Hepatic stellate cell (primary cell): Measurements from ENCODE around the gene BCAN.
A peak's percentile ranks its signal among the peaks of the same experiment; 100 is the strongest.

ENCODE experiments used
- DNase-seq: peaks from one replicate; pipeline ENCODE4 v3.0.0; 2011; ENCODE audit warnings: low spot score

The BCAN gene

DNA sequence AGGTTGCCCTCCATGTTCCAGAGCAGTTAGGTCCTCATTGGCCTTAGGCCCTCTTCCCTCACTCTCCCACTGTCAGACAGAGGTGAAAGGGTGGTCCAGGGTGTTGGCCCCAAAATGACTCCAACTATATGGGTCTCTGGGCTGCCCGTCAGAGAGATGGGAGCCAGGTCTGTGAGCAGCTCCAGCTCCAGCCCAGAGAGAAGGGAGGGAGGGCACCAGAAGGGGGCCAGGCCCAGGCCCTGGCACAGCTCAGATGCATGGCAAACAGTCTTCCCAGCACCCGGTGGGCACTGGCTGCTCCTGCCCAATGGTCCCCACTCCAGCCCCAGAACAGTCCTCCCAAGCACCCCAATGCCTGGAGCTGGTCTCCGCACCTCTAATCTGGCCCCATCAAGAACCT lies 2.2 kb downstream of the BCAN start:
- DNase-seq, result no peak

DNA sequence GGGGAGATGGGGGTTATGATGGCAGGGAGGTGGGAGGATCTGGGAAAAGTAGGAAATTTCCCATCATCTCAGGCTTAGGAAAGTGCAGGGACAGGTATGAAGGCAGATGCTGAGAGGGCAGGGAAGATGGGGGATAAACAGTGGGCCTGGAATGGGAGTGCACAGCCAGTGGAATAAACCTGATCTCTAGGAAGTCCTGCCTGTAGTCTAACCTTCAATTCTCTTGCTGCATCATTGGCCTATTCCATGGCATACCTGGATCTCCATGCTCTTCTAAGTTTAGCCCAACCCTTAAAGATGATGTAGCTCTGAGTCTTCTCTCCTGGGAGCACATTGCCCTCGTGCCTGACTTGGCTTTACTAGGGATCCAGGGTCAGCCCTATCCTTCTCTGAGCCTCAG lies 2.7 kb downstream of the BCAN start:
- DNase-seq, result no peak

DNA sequence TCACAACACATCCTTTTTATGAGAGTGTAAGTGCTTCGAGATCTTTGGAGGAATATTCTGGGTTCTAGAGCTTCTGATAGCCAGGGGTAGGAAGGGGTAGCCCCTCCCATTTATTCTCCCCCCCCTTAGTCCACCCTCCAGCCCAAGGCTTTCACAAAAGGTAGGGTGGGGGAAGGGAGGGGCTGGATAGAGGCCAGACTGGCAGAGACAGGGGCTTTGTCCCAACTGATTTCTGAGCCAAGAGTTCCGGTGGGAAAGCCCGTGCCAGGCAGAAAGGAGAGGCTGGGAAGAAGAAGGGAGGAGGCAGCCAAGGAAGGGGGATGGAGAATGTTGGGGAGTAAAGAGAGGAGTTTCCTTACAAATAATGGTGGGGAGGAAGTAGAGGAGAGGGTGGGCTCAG lies 3.1 kb downstream of the BCAN start:
- no peak for DNase-seq

DNA sequence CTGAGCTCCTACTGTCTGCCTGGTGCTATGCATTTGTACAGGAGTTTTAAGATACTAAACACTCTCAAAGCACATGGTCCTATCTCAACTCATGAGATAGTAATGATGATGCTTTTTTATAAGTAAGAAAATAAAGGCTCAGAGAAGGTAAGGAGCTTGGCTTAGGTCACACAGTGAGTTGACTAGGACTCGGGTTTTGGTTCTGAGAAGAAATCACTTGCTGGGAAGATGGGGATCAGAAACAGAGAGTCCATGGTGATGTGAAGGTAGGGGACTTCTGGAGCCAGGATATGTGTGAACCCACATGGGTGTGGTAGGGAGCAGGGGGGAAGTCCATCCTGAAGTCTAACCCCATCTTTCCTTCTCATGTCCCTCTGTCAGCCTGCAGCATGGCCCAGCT lies 3.7 kb downstream of the BCAN start:
- no peak for DNase-seq

DNA sequence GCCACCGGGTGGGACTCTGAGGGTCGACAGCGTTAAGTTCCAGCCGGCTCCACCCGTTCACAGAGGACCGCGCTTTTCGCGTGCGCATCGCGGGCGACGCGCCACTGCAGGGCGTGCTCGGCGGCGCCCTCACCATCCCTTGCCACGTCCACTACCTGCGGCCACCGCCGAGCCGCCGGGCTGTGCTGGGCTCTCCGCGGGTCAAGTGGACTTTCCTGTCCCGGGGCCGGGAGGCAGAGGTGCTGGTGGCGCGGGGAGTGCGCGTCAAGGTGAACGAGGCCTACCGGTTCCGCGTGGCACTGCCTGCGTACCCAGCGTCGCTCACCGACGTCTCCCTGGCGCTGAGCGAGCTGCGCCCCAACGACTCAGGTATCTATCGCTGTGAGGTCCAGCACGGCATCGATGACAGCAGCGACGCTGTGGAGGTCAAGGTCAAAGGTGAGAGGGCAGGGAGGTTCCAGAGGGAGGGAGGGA lies 4.9 kb downstream of the BCAN start:
- no peak for DNase-seq

DNA sequence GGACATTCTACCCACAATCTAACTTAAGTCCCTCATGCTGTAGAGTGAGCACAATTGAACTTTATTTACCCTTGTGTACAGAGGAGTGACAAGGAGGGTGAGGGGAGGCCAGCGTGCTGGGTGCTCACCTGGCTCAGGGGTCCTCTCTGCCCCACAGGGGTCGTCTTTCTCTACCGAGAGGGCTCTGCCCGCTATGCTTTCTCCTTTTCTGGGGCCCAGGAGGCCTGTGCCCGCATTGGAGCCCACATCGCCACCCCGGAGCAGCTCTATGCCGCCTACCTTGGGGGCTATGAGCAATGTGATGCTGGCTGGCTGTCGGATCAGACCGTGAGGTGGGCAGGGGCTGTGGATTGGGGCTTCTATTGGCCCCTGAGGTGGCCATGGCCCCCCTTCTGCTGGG lies 5.4 kb downstream of the BCAN start:
- no peak for DNase-seq

DNA sequence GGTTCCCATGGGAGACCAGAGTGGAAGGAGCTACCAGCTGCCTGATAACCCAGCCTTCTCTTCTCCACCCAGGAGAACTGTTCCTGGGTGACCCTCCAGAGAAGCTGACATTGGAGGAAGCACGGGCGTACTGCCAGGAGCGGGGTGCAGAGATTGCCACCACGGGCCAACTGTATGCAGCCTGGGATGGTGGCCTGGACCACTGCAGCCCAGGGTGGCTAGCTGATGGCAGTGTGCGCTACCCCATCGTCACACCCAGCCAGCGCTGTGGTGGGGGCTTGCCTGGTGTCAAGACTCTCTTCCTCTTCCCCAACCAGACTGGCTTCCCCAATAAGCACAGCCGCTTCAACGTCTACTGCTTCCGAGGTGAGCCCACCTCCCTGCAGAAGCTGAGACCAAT lies 6.6 kb downstream of the BCAN start:
- no peak for DNase-seq

DNA sequence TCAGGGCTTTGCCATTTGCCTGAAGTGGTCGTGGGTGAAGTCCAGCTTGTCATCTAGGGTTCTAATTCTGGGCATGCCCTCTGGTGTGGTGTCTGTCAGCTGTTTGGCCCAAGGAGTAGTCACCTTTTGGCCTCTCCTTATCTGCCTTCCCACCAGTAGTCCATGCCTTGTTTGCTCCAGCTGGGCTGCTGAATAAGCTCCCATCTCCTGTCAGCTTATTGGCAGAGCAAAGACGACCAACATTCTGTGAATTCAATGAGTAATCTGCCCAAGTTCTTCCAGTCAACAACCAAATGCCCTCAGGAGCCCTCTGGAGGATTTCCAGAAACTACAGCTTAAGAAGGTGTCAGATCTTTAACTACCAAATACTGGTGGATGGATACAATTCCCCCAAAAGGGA lies 7.0 kb downstream of the BCAN start:
- no peak for DNase-seq

DNA sequence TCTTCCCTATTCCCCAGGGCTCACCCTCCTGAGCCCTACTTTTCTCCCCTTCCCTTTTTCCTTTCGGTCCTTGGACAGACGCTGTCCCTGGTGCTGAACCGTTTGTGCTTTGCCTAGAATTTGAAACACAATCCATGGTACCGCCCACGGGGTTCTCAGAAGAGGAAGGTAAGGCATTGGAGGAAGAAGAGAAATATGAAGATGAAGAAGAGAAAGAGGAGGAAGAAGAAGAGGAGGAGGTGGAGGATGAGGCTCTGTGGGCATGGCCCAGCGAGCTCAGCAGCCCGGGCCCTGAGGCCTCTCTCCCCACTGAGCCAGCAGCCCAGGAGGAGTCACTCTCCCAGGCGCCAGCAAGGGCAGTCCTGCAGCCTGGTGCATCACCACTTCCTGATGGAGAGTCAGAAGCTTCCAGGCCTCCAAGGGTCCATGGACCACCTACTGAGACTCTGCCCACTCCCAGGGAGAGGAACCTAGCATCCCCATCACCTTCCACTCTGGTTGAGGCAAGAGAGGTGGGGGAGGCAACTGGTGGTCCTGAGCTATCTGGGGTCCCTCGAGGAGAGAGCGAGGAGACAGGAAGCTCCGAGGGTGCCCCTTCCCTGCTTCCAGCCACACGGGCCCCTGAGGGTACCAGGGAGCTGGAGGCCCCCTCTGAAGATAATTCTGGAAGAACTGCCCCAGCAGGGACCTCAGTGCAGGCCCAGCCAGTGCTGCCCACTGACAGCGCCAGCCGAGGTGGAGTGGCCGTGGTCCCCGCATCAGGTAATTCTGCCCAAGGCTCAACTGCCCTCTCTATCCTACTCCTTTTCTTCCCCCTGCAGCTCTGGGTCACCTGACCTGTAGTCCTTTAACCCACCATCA lies 10.4 kb downstream of the BCAN start:
- DNase-seq, result no peak

DNA sequence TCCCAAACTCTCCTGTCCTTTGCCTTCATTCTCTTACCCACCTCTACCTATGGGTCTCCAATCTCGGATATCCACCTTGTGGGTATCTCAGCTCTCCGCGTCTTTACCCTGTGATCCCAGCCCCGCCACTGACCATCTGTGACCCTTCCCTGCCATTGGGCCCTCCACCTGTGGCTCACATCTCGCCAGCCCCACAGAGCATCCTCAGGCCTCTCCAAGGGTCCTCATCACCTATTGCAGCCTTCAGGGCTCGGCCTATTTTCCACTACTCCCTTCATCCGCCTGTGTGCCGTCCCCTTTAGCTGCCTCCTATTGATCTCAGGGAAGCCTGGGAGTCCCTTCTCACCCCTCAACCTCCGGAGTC lies 11.1 kb downstream of the BCAN start:
- DNase-seq, result no peak

DNA sequence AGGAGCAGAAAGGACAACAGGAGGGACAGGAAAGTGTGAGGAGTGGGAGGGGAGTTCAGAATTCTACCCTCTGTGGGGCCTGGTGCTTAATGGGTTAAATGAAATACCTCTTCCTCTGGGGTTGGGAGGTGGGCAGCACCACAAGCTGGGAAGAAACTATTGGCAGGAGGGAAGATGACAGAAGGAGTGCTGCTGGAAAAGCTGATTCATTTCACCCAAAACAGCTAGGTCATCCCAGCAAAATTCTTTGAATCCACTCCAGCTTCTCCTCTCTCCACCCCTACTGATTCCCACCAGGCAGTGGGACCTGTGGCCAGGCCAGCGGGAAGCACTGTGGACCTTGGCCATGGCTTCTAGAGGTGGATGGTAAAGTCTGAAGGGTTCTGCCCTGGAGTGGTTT lies 12.8 kb downstream of the BCAN start:
- DNase-seq, result no peak

DNA sequence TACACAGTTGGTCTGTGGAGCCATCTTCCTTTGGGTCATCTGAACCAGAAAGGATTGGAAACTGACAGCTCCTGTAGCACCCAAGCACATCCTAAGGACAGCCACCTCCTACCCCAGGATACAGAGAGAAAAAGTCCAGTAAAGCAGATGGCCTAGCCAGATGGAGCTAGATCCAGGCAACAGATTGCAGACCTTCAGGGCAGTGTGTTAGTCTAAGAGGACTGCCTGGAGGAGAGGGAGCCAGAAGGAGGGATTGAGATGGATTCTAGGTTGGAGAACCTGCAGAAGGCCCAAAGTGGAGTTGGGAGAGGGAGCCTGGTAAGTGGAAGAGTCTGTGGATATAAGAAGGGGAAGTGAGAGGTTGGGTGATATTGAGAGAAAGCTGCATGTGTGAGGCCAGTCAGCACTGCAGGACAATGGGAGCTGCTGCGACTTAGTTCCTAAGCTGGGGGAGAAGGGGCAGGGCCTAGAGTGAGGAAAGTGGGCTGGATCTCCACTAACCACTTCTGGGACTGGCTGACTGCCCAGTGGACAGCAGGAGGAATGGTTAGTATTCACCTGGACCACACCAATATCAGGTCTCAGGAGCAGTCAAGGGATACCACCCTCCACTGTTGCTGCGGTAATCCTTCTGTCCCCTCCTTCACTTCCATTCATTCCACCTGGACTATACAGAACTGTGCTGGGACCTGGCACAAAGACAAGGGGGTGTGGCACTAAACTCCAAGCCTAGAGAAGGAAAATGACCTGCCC lies 13.4 kb downstream of the BCAN start:
- DNase-seq, result no peak

DNA sequence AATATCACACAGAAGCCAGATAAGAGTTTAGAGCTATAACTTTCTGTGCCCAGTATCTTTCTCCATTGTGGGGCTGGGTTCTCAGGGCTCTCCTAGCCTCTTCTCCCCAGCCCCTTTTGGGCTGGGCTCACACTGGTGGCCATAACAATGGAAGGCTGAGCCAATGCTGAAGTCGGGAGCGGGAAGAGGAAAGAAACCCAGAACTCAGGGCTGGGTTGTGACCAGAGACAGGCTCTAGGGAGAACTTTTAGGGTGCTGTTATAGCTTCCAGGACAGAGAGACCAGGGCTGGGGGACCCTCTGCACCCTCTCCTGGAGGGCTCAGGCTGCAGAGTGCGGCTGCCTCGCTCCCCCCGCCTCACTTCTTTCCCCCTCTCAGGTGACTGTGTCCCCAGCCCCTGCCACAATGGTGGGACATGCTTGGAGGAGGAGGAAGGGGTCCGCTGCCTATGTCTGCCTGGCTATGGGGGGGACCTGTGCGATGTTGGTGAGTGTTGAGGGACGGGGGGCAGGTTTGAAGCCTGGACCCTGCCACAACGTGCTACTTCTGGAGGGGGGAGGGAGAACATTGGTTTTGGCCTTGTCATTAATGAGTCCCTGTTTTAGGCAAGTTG lies 14.1 kb downstream of the BCAN start:
- no peak for DNase-seq

DNA sequence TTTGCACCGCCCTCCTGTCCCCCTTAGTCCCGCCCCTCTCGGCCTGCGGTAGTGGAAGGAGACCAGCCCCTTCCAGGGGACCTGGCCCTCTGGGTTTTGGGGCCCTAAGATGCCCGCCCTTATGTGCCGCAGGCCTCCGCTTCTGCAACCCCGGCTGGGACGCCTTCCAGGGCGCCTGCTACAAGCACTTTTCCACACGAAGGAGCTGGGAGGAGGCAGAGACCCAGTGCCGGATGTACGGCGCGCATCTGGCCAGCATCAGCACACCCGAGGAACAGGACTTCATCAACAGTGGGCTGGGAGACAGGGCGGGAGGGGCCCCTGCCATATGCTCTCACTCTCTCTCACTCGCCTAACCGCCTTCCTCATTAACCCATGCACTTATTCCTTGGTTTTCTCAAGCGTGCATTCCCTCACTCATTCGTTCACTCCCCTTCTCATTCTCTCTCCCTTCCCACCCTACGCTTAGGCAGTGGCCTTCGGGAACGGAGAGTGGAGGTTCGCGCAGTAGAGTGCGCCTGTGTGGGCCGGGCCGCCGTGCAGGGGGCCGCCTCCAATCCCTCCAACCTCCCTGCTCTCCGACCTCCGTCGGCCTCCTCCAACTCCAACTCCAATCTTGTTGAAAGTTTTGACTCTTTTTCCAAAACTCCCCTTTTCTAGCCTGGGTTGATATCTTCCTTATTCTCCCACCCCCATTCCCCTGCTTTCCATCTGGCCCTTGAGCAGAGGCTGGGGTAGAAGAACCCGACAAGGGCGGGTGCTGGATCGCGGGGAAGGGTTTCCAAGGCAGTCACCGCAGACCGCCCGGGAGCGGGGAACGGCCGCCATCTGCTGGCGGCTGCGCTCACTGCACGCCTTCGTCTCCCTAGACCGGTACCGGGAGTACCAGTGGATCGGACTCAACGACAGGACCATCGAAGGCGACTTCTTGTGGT lies 15.2 kb downstream of the BCAN start:
- peak; percentile 91 for DNase-seq

DNA sequence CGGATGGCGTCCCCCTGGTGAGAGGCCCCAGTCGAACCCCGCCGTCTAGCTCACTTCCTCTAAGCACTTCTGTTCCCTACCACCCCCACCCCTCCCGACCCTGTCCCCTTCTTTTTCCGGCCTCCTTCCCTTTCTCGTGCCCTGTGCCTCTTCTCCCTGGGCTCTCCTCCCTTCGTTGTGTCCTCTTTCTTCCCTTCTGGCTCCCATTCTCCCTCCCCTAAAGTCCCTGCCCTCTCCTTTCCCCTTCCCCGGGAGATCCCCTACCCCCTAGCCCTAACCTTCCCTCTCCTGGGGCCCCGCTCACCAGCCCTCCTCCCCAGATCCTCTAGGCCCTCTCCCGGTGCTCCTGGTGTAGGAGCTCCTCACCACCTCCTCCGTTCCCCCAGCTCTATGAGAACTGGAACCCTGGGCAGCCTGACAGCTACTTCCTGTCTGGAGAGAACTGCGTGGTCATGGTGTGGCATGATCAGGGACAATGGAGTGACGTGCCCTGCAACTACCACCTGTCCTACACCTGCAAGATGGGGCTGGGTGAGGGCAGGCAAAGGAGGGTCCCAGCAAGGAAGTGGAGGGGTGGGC lies 15.9 kb downstream of the BCAN start:
- no peak for DNase-seq

DNA sequence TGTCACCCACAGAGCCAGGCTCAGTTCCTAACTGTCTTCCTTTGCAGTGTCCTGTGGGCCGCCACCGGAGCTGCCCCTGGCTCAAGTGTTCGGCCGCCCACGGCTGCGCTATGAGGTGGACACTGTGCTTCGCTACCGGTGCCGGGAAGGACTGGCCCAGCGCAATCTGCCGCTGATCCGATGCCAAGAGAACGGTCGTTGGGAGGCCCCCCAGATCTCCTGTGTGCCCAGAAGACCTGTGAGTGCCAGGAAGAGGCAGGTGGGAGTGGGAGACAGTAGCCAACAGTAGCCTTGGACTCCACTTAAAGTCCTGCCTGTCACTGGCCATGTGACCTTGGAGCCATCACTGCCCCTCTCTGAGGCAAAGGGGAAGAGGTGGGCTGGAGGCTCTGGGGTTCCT lies 16.6 kb downstream of the BCAN start:
- no peak for DNase-seq

DNA sequence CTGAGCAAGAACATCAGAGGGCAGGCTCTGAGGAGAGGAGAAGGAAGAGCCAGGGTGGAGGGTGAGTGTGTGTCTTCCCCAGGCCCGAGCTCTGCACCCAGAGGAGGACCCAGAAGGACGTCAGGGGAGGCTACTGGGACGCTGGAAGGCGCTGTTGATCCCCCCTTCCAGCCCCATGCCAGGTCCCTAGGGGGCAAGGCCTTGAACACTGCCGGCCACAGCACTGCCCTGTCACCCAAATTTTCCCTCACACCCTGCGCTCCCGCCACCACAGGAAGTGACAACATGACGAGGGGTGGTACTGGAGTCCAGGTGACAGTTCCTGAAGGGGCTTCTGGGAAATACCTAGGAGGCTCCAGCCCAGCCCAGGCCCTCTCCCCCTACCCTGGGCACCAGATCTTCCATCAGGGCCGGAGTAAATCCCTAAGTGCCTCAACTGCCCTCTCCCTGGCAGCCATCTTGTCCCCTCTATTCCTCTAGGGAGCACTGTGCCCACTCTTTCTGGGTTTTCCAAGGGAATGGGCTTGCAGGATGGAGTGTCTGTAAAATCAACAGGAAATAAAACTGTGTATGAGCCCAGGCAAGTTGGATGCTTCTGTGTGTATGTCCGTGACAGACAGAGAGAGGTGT lies 17.1 kb downstream of the BCAN start:
- DNase-seq, result no peak

DNA sequence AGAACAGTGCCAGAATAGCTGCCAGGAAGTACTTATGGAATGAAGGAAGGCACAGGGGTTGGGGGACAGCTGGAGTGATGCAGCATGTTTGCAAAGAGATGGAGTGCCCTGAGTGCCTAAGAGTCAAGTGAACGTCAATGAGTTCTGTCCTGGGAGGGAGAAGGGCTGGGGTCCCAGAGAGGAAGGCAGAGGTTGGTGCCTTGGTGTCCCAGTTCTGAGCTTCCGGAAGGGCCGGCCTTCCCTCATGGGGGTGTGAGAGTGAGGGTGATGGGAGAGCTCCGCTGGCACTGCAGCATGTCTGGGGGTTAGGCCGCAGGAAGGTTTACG lies 17.7 kb downstream of the BCAN start:
- no peak for DNase-seq

DNA sequence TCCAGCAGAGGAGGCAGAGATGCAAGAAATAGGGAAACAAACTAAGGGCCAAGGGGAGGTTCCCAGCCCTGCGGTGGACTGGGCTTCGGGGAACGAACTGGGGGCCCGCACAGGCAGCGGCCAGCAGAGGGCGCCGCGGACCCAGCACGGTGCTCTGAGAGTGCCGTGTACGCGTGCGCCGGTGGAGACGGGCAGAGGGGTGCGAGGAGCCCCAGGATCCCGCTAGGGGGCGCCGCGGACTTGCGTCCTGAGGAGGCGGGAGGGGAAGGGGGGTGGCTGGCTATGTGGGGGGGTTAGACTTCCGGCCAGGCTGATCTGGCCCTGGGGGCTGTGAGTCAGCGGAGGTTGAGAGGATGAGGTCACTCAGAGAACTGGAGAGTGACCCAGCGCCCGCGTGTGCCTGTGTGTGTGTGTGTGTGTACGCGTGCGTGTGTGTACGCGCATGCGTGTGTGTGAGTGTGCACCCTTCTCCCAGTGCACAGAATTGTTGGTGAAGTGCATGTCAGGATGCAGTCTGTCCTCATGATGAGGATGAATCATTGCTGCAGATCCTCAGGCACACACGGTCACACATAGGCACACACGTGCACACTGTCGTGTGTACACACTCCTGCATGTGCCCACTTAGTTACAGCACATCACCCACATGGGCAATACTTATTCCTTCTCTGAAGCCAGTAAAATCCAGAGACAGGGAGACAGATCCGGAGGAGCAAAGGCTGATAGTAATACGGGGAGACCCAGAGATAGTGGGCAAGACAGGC lies 18.3 kb downstream of the BCAN start:
- peak; percentile 100 for DNase-seq

DNA sequence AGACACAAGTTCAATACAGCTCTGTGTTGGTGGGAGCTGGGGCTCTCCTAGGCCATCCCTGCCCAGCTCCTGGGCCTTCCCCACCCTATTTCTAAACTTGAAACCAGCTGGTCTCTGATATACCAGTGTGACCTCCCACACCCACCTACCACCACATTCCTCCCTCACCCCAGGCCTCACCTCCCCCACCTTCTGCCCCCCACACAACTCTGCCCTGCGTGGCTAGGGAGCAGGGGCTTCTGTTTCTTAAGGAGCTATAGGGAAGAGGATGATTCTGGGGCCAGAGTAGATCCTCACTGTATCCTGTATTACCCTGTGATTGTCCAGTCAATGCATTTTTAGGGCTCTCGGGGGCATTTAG lies 18.8 kb downstream of the BCAN start:
- no peak for DNase-seq
